HepG2 (cell line): ENCODE results near the gene TXNDC12. TPM values are rescaled to one million over a fixed set of nuclear protein-coding genes. Genes with fewer than 3 reads are reported as not detected.
A peak's percentile ranks its signal among the peaks of the same experiment; 100 is the strongest.

Experiments
- ARID2 ChIP-seq: sonication (generic); formaldehyde crosslinking; IDR thresholded peaks from 2 replicates; pipeline ENCODE4 v1.8.1; 2022; ENCODE audit warnings: mild to moderate bottlenecking, missing genetic modification reagents, borderline replicate concordance
- CREB1 ChIP-seq, 2 experiments: fragments of 450-650 bp in 1 of 2; IDR thresholded peaks; 2 replicates each; pipeline ENCODE4 v1.6.1; 2016 to 2017; ENCODE audit warnings: control low read depth in 1 of 2, mild to moderate bottlenecking in 1 of 2, missing compliant biosample characterization in 1 of 2, missing genetic modification characterization in 1 of 2
- DNMT3B ChIP-seq: conservative IDR thresholded peaks from 2 replicates; pipeline ENCODE4 v1.6.1; 2016; ENCODE audit warnings: missing biosample characterization, control low read depth
- ETV5 ChIP-seq: IDR thresholded peaks from 2 replicates; pipeline ENCODE4 v1.6.1; 2018; ENCODE audit warnings: missing biosample characterization, missing genetic modification reagents, inconsistent platforms, borderline replicate concordance
- FOXA3 ChIP-seq: IDR thresholded peaks from 2 replicates; pipeline ENCODE4 v1.6.1; 2016; ENCODE audit warnings: missing genetic modification reagents, missing compliant biosample characterization
- KAT8 ChIP-seq: IDR thresholded peaks from 2 replicates; pipeline ENCODE4 v1.6.1; 2016; ENCODE audit warnings: missing genetic modification reagents, missing compliant biosample characterization
- KDM6A ChIP-seq: IDR thresholded peaks from 2 replicates; pipeline ENCODE4 v1.6.1; 2016; ENCODE audit warnings: low read depth
- MIXL1 ChIP-seq: IDR thresholded peaks from 2 replicates; pipeline ENCODE4 v1.6.1; 2016
- NFIC ChIP-seq: IDR thresholded peaks from 2 replicates; pipeline ENCODE4 v1.6.1; 2012; ENCODE audit warnings: mild to moderate bottlenecking, low read length, inconsistent platforms
- NR2F6 ChIP-seq, 2 experiments: IDR thresholded peaks; 2 replicates each; pipeline ENCODE4 v1.6.1; 2016; ENCODE audit warnings: antibody characterized with exemption in 1 of 2, mild to moderate bottlenecking in 1 of 2
- POGZ ChIP-seq: sonication (generic); formaldehyde crosslinking; IDR thresholded peaks from 2 replicates; pipeline ENCODE4 v1.4.0; 2020; ENCODE audit warnings: mild to moderate bottlenecking, missing genetic modification reagents
- SOX13 ChIP-seq, 3 experiments: fragments of 450-650 bp in 1 of 3; sonication (generic) in 1 of 3; formaldehyde crosslinking in 1 of 3; IDR thresholded peaks in 2 of 3; conservative IDR thresholded peaks in 1 of 3; 2 replicates each; pipeline versions ENCODE4 v1.5.0 to v1.6.1; 2016 to 2020; ENCODE audit warnings: antibody characterized with exemption in 1 of 3, mild to moderate bottlenecking in 1 of 3, missing compliant biosample characterization in 1 of 3, missing genetic modification reagents in 1 of 3, moderate library complexity in 1 of 3
- TAF1 ChIP-seq: sonication (generic); formaldehyde crosslinking; IDR thresholded peaks from 2 replicates; pipeline ENCODE4 v1.4.0; 2020; ENCODE audit warnings: missing genetic modification reagents
- TEAD3 ChIP-seq: optimal IDR thresholded peaks from 2 replicates; pipeline ENCODE3; 2016; ENCODE audit warnings: borderline replicate concordance
- XRCC5 ChIP-seq: fragments of 200-400 bp; formaldehyde crosslinking; optimal IDR thresholded peaks from 2 replicates; pipeline ENCODE3; 2017; ENCODE audit warnings: mild to moderate bottlenecking, low read length
- ZNF589 ChIP-seq: sonication (generic); formaldehyde crosslinking; conservative IDR thresholded peaks from 2 replicates; pipeline ENCODE4 v1.8.0; 2022; ENCODE audit warnings: mild to moderate bottlenecking, moderate library complexity, missing genetic modification reagents
- ZNF709 ChIP-seq: sonication (generic); formaldehyde crosslinking; IDR thresholded peaks from 2 replicates; pipeline ENCODE4 v1.5.0; 2020; ENCODE audit warnings: mild to moderate bottlenecking, missing genetic modification reagents
- polyA plus RNA-seq, 8 experiments: library from polyadenylated mRNA; depleted of rRNA in 3 of 8; stranded (reverse) in 7 of 8; unstranded in 1 of 8; fragments of >200 nt; fragmentation: Illumina TruSeq in 4 of 8; extraction: Trizol in 4 of 8; gene quantifications; 2 replicates each; pipeline versions ENCODE4 v1.2.1 to v1.2.3, GENCODE V29; 2011 to 2016; ENCODE audit warnings: low read depth in 4 of 8, missing spikeins in 1 of 8, mixed read lengths in 1 of 8; ENCODE audit not compliant: insufficient read depth in 1 of 8
- total RNA-seq, 5 experiments: library from RNA; depleted of rRNA; stranded (reverse); fragments of >200 nt; fragmentation: Illumina TruSeq; extraction: Trizol; gene quantifications; 2 replicates each; pipeline ENCODE4 v1.2.3, GENCODE V29; 2016; ENCODE audit warnings: low read depth in 1 of 5
- TF ChIP-seq, protein P1 (sequence below): IDR thresholded peaks from 2 replicates; pipeline ENCODE4 v1.6.1; 2016; ENCODE audit warnings: missing compliant biosample characterization, missing genetic modification reagents, borderline replicate concordance
- TF ChIP-seq, protein P2 (sequence below): sonication (generic); formaldehyde crosslinking; IDR thresholded peaks from 2 replicates; pipeline ENCODE4 v1.4.0; 2020; ENCODE audit warnings: mild to moderate bottlenecking, missing genetic modification reagents
- TF ChIP-seq, protein P3 (sequence below): sonication (generic); formaldehyde crosslinking; IDR thresholded peaks from 2 replicates; pipeline ENCODE4 v1.4.0; 2020; ENCODE audit warnings: missing genetic modification reagents, borderline replicate concordance
- TF ChIP-seq, protein P4 (sequence below): sonication (generic); formaldehyde crosslinking; IDR thresholded peaks from 2 replicates; pipeline ENCODE4 v1.4.0; 2020; ENCODE audit warnings: missing genetic modification reagents, low read depth, mild to moderate bottlenecking, borderline replicate concordance

The TXNDC12 gene
- total and polyA plus RNA-seq, 2 of the 13 experiments (the other 11 are each of a cell fraction or from before 2014, with no cell fraction given): 65.6 to 67.2 TPM

DNA sequence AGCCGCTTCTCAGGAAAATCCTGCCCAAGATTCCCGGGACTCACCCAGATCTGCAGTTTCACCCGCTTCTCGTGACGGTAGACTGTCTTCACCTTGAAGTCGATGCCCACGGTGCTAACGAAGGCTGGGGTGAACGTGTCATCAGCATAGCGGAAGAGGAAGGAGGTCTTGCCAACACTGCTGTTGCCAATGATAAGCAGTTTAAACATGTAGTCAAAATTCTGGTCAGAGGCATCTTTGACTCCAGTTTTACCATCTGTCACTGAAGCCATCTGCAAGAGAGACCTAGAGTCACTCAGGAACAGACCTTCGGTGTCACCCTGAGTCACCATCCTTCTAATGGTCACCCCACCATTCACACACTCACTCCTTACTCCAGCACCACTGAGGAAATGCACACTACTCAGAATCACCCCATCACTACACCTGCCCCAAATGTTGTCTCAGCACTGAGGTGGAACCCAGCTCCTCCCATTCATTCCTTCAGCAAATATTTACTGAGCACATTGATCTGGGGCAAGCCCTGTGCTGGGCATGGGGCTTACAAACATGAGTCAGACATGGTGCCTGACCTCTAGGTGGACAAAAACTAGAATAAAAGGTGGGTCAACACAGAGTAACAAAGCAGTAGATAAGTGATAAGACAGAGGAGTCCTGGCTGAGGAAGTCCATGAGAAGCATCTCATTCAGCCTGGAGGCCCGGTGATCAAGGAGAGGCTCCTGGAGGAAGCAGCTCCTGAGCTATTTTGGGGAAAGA is 78.0 kb downstream of the TXNDC12 start (continued):
- peak; percentile 25; the same call in 1 of the 2 replicates for TF ChIP-seq POGZ (CRISPR knock-in tag)
- 0 out of 2 replicates have a peak, but pooled peaks have one; percentile 14 for TF ChIP-seq KAT8
- TF ChIP-seq, protein P1, sequence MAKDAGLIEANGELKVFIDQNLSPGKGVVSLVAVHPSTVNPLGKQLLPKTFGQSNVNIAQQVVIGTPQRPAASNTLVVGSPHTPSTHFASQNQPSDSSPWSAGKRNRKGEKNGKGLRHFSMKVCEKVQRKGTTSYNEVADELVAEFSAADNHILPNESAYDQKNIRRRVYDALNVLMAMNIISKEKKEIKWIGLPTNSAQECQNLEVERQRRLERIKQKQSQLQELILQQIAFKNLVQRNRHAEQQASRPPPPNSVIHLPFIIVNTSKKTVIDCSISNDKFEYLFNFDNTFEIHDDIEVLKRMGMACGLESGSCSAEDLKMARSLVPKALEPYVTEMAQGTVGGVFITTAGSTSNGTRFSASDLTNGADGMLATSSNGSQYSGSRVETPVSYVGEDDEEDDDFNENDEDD (CRISPR knock-in tag): 0 out of 2 replicates have a peak, but pooled peaks have one; percentile 13
- TF ChIP-seq FOXA3 (CRISPR knock-in tag): peak; percentile 95
- TF ChIP-seq, protein P2, sequence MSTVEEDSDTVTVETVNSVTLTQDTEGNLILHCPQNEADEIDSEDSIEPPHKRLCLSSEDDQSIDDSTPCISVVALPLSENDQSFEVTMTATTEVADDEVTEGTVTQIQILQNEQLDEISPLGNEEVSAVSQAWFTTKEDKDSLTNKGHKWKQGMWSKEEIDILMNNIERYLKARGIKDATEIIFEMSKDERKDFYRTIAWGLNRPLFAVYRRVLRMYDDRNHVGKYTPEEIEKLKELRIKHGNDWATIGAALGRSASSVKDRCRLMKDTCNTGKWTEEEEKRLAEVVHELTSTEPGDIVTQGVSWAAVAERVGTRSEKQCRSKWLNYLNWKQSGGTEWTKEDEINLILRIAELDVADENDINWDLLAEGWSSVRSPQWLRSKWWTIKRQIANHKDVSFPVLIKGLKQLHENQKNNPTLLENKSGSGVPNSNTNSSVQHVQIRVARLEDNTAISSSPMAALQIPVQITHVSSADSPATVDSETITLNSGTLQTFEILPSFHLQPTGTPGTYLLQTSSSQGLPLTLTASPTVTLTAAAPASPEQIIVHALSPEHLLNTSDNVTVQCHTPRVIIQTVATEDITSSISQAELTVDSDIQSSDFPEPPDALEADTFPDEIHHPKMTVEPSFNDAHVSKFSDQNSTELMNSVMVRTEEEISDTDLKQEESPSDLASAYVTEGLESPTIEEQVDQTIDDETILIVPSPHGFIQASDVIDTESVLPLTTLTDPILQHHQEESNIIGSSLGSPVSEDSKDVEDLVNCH (CRISPR knock-in tag): no peak
- TF ChIP-seq NR2F6 (IDR thresholded peaks at IDR 0.05): peak; percentile 91
- TF ChIP-seq NR2F6 (CRISPR knock-in tag; IDR thresholded peaks at IDR 0.05): peak; percentile 86
- TF ChIP-seq, protein P3, sequence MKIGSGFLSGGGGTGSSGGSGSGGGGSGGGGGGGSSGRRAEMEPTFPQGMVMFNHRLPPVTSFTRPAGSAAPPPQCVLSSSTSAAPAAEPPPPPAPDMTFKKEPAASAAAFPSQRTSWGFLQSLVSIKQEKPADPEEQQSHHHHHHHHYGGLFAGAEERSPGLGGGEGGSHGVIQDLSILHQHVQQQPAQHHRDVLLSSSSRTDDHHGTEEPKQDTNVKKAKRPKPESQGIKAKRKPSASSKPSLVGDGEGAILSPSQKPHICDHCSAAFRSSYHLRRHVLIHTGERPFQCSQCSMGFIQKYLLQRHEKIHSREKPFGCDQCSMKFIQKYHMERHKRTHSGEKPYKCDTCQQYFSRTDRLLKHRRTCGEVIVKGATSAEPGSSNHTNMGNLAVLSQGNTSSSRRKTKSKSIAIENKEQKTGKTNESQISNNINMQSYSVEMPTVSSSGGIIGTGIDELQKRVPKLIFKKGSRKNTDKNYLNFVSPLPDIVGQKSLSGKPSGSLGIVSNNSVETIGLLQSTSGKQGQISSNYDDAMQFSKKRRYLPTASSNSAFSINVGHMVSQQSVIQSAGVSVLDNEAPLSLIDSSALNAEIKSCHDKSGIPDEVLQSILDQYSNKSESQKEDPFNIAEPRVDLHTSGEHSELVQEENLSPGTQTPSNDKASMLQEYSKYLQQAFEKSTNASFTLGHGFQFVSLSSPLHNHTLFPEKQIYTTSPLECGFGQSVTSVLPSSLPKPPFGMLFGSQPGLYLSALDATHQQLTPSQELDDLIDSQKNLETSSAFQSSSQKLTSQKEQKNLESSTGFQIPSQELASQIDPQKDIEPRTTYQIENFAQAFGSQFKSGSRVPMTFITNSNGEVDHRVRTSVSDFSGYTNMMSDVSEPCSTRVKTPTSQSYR (CRISPR knock-in tag): peak; percentile 34; the same call in 1 of the 2 replicates
- TF ChIP-seq, protein P4, sequence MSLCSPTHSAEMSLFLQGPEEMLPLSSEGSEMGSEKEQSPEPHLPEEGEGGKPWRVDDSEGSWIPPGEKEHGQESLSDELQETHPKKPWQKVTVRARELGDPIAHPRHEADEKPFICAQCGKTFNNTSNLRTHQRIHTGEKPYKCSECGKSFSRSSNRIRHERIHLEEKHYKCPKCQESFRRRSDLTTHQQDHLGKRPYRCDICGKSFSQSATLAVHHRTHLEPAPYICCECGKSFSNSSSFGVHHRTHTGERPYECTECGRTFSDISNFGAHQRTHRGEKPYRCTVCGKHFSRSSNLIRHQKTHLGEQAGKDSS: peak; percentile 96
- peak; percentile 44 for TF ChIP-seq XRCC5
- TF ChIP-seq MIXL1 (CRISPR knock-in tag): 0 out of 2 replicates have a peak, but pooled peaks have one; percentile 18
- TF ChIP-seq ETV5: peak; percentile 68; the same call in 1 of the 2 replicates
- no peak for TF ChIP-seq CREB1 (IDR thresholded peaks at IDR 0.05)
- TF ChIP-seq CREB1 (CRISPR knock-in tag; IDR thresholded peaks at IDR 0.05): peak; percentile 74
- TF ChIP-seq TEAD3 (CRISPR knock-in tag): peak; percentile 63
- peak; percentile 89 for TF ChIP-seq SOX13 (IDR thresholded peaks at IDR 0.05)
- peak in 1 of 2 experiments; percentile 98; a peak in 2 of 4 replicates for TF ChIP-seq SOX13 (CRISPR knock-in tag; conservative IDR thresholded peaks at IDR 0.05 in 1 of 2, IDR thresholded peaks at IDR 0.05 in 1 of 2)
- 0 out of 2 replicates have a peak, but pooled peaks have one; percentile 45 for TF ChIP-seq KDM6A (CRISPR knock-in tag)
- no peak for TF ChIP-seq ZNF709 (CRISPR knock-in tag)
- TF ChIP-seq ARID2: no peak
- no peak for TF ChIP-seq TAF1 (CRISPR knock-in tag)
- no peak for TF ChIP-seq ZNF589 (CRISPR knock-in tag)
- peak; percentile 45; the same call in 1 of the 2 replicates for TF ChIP-seq NFIC
- no peak for TF ChIP-seq DNMT3B (CRISPR knock-in tag)
